CD4-positive, alpha-beta T cell (primary cell): ENCODE results near the gene IDUA. TPM values are rescaled to one million over a fixed set of nuclear protein-coding genes. Genes with fewer than 3 reads are reported as not detected.

Experiments used
- ATAC-seq: fragments of 200-7000 bp; cut with Tn5 transposase; one replicate; pipeline ENCODE4 v1.10.0; 2022; ENCODE audit warnings: mild to moderate bottlenecking; ENCODE audit not compliant: poor library complexity
- CTCF ChIA-PET: fragments of 350-600 bp; sonication (Branson Sonifier 250); formaldehyde crosslinking; loops from one replicate; lab custom pipeline; 2021; ENCODE audit warnings: antibody characterized with exemption, inconsistent platforms; lab: Charles Lee
- POLR2A ChIA-PET: fragments of 350-600 bp; sonication (Branson Sonifier 250); formaldehyde crosslinking; loops from one replicate; lab custom pipeline; 2021; ENCODE audit warnings: antibody characterized with exemption, inconsistent platforms; lab: Charles Lee
- DNase-seq, 14 experiments: peaks; one replicate each; pipeline ENCODE4 v3.0.0-alpha.2; 2013 to 2020; ENCODE audit warnings: mixed read lengths in 2 of 14
- H3K27ac ChIP-seq, 2 donors: one replicate each; pipeline versions ENCODE4 v1.5.1 to v1.7.0; 2013; ENCODE audit warnings: low read length in 2 of 2, low read depth in 1 of 2, mild to moderate bottlenecking in 1 of 2
- H3K27me3 ChIP-seq, 2 experiments: 1 replicate in 1 of 2; 2 replicates in 1 of 2; pipeline versions ENCODE4 v1.6.1 to v1.7.0; 2013; ENCODE audit warnings: low read length in 2 of 2, control low read depth in 1 of 2, mild to moderate bottlenecking in 1 of 2, moderate library complexity in 1 of 2; ENCODE audit not compliant: insufficient read depth in 2 of 2, control insufficient read depth in 1 of 2
- H3K36me3 ChIP-seq: one replicate; pipeline ENCODE4 v1.6.1; 2013; ENCODE audit warnings: low read length, control low read depth; ENCODE audit not compliant: insufficient read depth
- H3K4me1 ChIP-seq: one replicate; pipeline ENCODE4 v1.6.1; 2013; ENCODE audit warnings: low read length, control low read depth; ENCODE audit not compliant: insufficient read depth
- H3K4me3 ChIP-seq: one replicate; pipeline ENCODE4 v1.5.1; 2013; ENCODE audit warnings: mild to moderate bottlenecking, low read length, moderate library complexity
- H3K9me3 ChIP-seq, 2 experiments: 1 replicate in 1 of 2; 2 replicates in 1 of 2; pipeline versions ENCODE4 v1.6.1 to v1.7.0; 2013; ENCODE audit warnings: low read length in 2 of 2, mild to moderate bottlenecking in 2 of 2, control low read depth in 1 of 2, moderate library complexity in 1 of 2; ENCODE audit not compliant: control insufficient read depth in 1 of 2, insufficient read depth in 1 of 2
- H3K27ac Mint-ChIP-seq: one replicate; pipeline ENCODE4 v1.8.0; 2020; ENCODE audit warnings: mixed read lengths
- H3K27me3 Mint-ChIP-seq: one replicate; pipeline ENCODE4 v1.8.0; 2021; ENCODE audit warnings: mixed read lengths
- H3K36me3 Mint-ChIP-seq: one replicate; pipeline ENCODE4 v1.8.0; 2021; ENCODE audit warnings: low read depth, mixed read lengths
- H3K4me1 Mint-ChIP-seq: one replicate; pipeline ENCODE4 v1.8.0; 2021; ENCODE audit warnings: low read depth, mixed read lengths
- H3K4me3 Mint-ChIP-seq: one replicate; pipeline ENCODE4 v1.8.0; 2020; ENCODE audit warnings: mild to moderate bottlenecking, mixed read lengths
- H3K9me3 Mint-ChIP-seq: one replicate; pipeline ENCODE4 v1.8.0; 2020; ENCODE audit warnings: mixed read lengths
- CTCF ChIP-seq: fragments of 200-600 bp; IDR thresholded peaks from one replicate; pipeline ENCODE4 v1.8.0; 2022; ENCODE audit warnings: antibody characterized with exemption, mild to moderate bottlenecking
- intact Hi-C, 2 experiments: fragments of 100-400 bp; cut with DNase I in 1 of 2; cut with micrococcal nuclease in 1 of 2; formaldehyde crosslinking; loops; one replicate each; pipeline versions ENCODE4 v1.15.1 to v1.9.0; 2023 to 2025; cut with DNase I, micrococcal nuclease
- total RNA-seq, 174 experiments: library from RNA in 2 of 174; stranded (reverse) in 2 of 174; gene quantifications; one replicate each; pipeline ENCODE4 v1.2.3 and lab custom pipeline; 2021 to 2026

Gene IDUA
- total RNA-seq, 2 experiments from 2014 or later = 70.2 to 77.8 TPM

DNA sequence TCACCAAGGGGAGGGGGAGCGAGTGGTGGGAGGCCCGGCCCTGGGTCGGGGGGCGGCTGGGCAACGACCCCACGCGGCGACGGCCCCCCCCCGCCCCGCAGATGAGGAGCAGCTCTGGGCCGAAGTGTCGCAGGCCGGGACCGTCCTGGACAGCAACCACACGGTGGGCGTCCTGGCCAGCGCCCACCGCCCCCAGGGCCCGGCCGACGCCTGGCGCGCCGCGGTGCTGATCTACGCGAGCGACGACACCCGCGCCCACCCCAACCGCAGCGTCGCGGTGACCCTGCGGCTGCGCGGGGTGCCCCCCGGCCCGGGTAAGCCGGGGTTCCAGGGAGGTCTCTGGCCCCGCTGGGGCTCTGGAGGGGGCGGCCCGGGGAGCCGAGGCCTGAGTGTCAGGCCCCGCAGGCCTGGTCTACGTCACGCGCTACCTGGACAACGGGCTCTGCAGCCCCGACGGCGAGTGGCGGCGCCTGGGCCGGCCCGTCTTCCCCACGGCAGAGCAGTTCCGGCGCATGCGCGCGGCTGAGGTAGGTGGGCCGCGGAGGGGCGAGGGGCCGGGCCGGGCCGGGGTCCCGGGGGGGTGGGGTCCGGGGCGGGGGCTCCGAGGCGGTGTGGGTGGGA is 15.9 kb downstream of the IDUA start:
- Histone ChIP-seq H3K27me3 (peaks cover 53 to 76% of the 10 kb centered on the region in 2 experiments), H3K36me3 (no peaks in the 10 kb centered on the region), H3K27ac (no peak overlapping the region), H3K9me3 (peaks cover 0 to 27% of the 10 kb centered on the region in 2 experiments), H3K4me1 (peaks cover 27% of the 10 kb centered on the region), H3K4me3 (no peak overlapping the region)
- DNase-seq = no peak
- intact Hi-C loops = no loop called here
- no peak overlapping the region for H3K27ac Mint-ChIP-seq
- ChIA-PET CTCF (no interaction called here), POLR2A (no interaction called here)
- peaks cover 57% of the 10 kb centered on the region for H3K27me3 Mint-ChIP-seq
- ATAC-seq = no peak
- H3K36me3 Mint-ChIP-seq = no peaks in the 10 kb centered on the region
- no peak for TF ChIP-seq CTCF
- no peak overlapping the region for H3K4me3 Mint-ChIP-seq
- H3K4me1 Mint-ChIP-seq = peaks cover 15% of the 10 kb centered on the region
- H3K9me3 Mint-ChIP-seq = no peaks in the 10 kb centered on the region

- Mint-ChIP-seq H3K9me3 (no peaks in the 10 kb centered on the region), H3K27ac (no peak overlapping the region), H3K36me3 (no peaks in the 10 kb centered on the region), H3K27me3 (peaks cover 57% of the 10 kb centered on the region), H3K4me1 (peaks cover 8% of the 10 kb centered on the region), H3K4me3 (no peak overlapping the region)
- Histone ChIP-seq H3K4me3 (no peak overlapping the region), H3K27me3 (peaks cover 54 to 75% of the 10 kb centered on the region in 2 experiments), H3K9me3 (peaks cover 0 to 20% of the 10 kb centered on the region in 2 experiments), H3K27ac (no peak overlapping the region), H3K36me3 (no peaks in the 10 kb centered on the region), H3K4me1 (peaks cover 22% of the 10 kb centered on the region)
- ATAC-seq = no peak
- POLR2A ChIA-PET = no interaction called here
- TF ChIP-seq CTCF = no peak
- CTCF ChIA-PET = no interaction called here
- DNase-seq = no peak
- intact Hi-C loops = no loop called here
These were observed 16.6 kb downstream of the IDUA start for GRCh38 chr4:1003271-1004070.

GRCh38 chr4:1004071-1004418 is 17.2 kb downstream of the IDUA start:
- H3K4me3 Mint-ChIP-seq = no peak overlapping the region
- peaks cover 9% of the 10 kb centered on the region for H3K4me1 Mint-ChIP-seq
- peaks cover 26% of the 10 kb centered on the region for H3K4me1 ChIP-seq
- no peak overlapping the region for H3K27ac Mint-ChIP-seq
- peaks cover 0 to 19% of the 10 kb centered on the region in 2 experiments for H3K9me3 ChIP-seq
- no peak overlapping the region for H3K4me3 ChIP-seq
- no peaks in the 10 kb centered on the region for H3K9me3 Mint-ChIP-seq
- ATAC-seq = no peak
- H3K27me3 Mint-ChIP-seq = peaks cover 58% of the 10 kb centered on the region
- peaks cover 57 to 77% of the 10 kb centered on the region in 2 experiments for H3K27me3 ChIP-seq
- TF ChIP-seq CTCF = no peak
- no peaks in the 10 kb centered on the region for H3K36me3 ChIP-seq
- no peak overlapping the region for H3K27ac ChIP-seq
- H3K36me3 Mint-ChIP-seq = no peaks in the 10 kb centered on the region
- DNase-seq = no peak
- intact Hi-C loops = no loop called here
- ChIA-PET POLR2A (no interaction called here), CTCF (no interaction called here)
